Common myeloid progenitor, CD34-positive (primary cell): ENCODE data around the gene ARID3A.

ENCODE experiments used
- CTCF ChIA-PET: fragments of 350-600 bp; sonication (Branson Sonifier 250); formaldehyde crosslinking; loops from one replicate; lab custom pipeline; 2021; ENCODE audit warnings: antibody characterized with exemption; lab: Charles Lee
- POLR2A ChIA-PET: fragments of 350-600 bp; sonication (Branson Sonifier 250); formaldehyde crosslinking; loops from one replicate; lab custom pipeline; 2021; ENCODE audit warnings: antibody characterized with exemption; lab: Charles Lee
- DNase-seq, 3 donors: peaks; one replicate each; pipeline versions ENCODE4 v3.0.0 to v3.0.0-alpha.2; 2013
- H3K27ac ChIP-seq, 2 experiments: 1 replicate in 1 of 2; 2 replicates in 1 of 2; pipeline ENCODE4 v1.7.0; 2013; ENCODE audit warnings: inconsistent platforms in 2 of 2, low read length in 2 of 2, mild to moderate bottlenecking in 2 of 2, low read depth in 1 of 2, moderate library complexity in 1 of 2; ENCODE audit not compliant: severe bottlenecking in 2 of 2, insufficient read depth in 1 of 2, poor library complexity in 1 of 2
- H3K27me3 ChIP-seq, 5 experiments: replicated peaks in 2 of 5; 1 replicate in 3 of 5; 2 replicates in 2 of 5; pipeline versions ENCODE4 v1.6.1 to v1.7.0; 2013; ENCODE audit warnings: low read length in 4 of 5, mild to moderate bottlenecking in 2 of 5, moderate library complexity in 2 of 5, inconsistent platforms in 1 of 5; ENCODE audit not compliant: insufficient read depth in 5 of 5, control insufficient read depth in 4 of 5
- H3K36me3 ChIP-seq, 4 experiments: 1 replicate in 2 of 4; 2 replicates in 2 of 4; pipeline versions ENCODE4 v1.6.1 to v1.7.0; 2013; ENCODE audit warnings: low read length in 3 of 4, control low read depth in 1 of 4, mild to moderate bottlenecking in 1 of 4; ENCODE audit not compliant: control insufficient read depth in 4 of 4, insufficient read depth in 4 of 4
- H3K4me1 ChIP-seq, 4 experiments: 1 replicate in 3 of 4; 2 replicates in 1 of 4; pipeline versions ENCODE4 v1.6.1 to v1.7.1; 2013; ENCODE audit warnings: low read length in 3 of 4, mild to moderate bottlenecking in 3 of 4, control low read depth in 1 of 4, inconsistent platforms in 1 of 4, moderate library complexity in 1 of 4; ENCODE audit not compliant: control insufficient read depth in 4 of 4, insufficient read depth in 4 of 4; ENCODE audit errors: control extremely low read depth in 1 of 4
- H3K4me3 ChIP-seq, 7 experiments: 1 replicate in 4 of 7; 2 replicates in 3 of 7; pipeline versions ENCODE4 v1.5.1 to v1.7.0; 2013; ENCODE audit warnings: mild to moderate bottlenecking in 7 of 7, low read length in 6 of 7, moderate library complexity in 6 of 7, inconsistent platforms in 2 of 7, low read depth in 2 of 7, control low read depth in 1 of 7; ENCODE audit not compliant: insufficient read depth in 4 of 7, control insufficient read depth in 1 of 7; ENCODE audit errors: extremely low read depth in 1 of 7
- H3K9me3 ChIP-seq, 5 experiments: 1 replicate in 4 of 5; 2 replicates in 1 of 5; pipeline versions ENCODE4 v1.6.1 to v1.7.1; 2013; ENCODE audit warnings: low read length in 4 of 5, mild to moderate bottlenecking in 2 of 5, inconsistent platforms in 1 of 5, low read depth in 1 of 5, moderate library complexity in 1 of 5; ENCODE audit not compliant: control insufficient read depth in 4 of 5, insufficient read depth in 2 of 5; ENCODE audit errors: control extremely low read depth in 1 of 5
- WGBS: methylation state at CpG from one replicate; pipeline ENCODE4 v1.1.5; 2013; ENCODE audit not compliant: insufficient coverage; 5-methylcytosine and 5-hydroxymethylcytosine counted together

Gene ARID3A

DNA sequence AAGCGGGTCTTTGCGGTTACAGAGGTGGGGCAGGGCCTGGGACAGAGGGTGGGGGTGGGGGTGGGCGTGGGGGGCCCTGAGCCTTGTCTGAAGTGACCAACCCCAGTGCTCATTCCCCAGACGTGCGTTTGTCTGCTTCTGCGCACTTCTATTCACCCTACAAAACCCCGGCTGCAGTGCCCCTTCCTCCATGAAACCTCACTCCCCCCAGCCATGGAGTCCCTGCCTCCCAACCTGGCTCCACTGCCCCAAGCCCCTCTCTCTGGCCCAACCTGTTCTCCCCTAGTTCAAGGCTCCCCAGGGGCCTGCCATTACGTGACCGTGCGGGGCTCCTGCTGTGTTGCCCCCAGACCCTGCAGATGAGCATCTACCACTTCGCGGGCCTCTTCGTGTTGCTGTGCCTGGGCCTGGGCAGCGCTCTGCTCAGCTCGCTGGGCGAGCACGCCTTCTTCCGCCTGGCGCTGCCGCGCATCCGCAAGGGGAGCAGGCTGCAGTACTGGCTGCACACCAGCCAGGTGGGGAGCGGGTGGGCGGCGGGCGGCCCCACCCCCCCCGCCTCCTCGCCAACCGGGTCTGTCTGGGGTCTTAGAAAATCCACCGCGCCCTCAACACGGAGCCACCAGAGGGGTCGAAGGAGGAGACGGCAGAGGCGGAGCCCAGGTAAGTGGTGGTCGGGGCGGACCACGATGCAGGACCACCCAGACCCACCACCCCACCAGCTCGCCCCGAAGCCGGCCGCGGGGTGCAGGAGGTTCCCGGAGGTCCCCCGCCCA is 82.6 kb downstream of the ARID3A start:
- Histone ChIP-seq H3K9me3 (no peaks in the 10 kb centered on the region), H3K36me3 (peaks cover 3 to 49% (median 34%) of the 10 kb centered on the region in 4 experiments), H3K4me3 (no peak overlapping the region), H3K27me3 (peaks cover 0 to 7% (median 0%) of the 10 kb centered on the region in 5 experiments), H3K4me1 (no peaks in the 10 kb centered on the region), H3K27ac (no peak overlapping the region)
- POLR2A ChIA-PET = no interaction called here
- CTCF ChIA-PET = no interaction called here
- WGBS = 98% methylated on average over 21 of the region's 45 CpGs
- no peak for DNase-seq

GRCh38 chr19:1009041-1009980 is 83.5 kb downstream of the ARID3A start:
- Histone ChIP-seq H3K4me3 (no peak overlapping the region), H3K27me3 (no peaks in the 10 kb centered on the region), H3K27ac (no peak overlapping the region), H3K36me3 (peaks cover 4 to 58% (median 40%) of the 10 kb centered on the region in 4 experiments), H3K4me1 (no peaks in the 10 kb centered on the region), H3K9me3 (no peaks in the 10 kb centered on the region)
- POLR2A ChIA-PET = no interaction called here
- 95% methylated on average over 86 of the region's 92 CpGs for whole genome bisulfite sequencing
- no peak for DNase-seq
- CTCF ChIA-PET = interaction anchor here (1.4 kb wide), 1 partner anchor 46 kb away, joined by 3 read pairs; no protein-coding TSS in a partner anchor

DNA sequence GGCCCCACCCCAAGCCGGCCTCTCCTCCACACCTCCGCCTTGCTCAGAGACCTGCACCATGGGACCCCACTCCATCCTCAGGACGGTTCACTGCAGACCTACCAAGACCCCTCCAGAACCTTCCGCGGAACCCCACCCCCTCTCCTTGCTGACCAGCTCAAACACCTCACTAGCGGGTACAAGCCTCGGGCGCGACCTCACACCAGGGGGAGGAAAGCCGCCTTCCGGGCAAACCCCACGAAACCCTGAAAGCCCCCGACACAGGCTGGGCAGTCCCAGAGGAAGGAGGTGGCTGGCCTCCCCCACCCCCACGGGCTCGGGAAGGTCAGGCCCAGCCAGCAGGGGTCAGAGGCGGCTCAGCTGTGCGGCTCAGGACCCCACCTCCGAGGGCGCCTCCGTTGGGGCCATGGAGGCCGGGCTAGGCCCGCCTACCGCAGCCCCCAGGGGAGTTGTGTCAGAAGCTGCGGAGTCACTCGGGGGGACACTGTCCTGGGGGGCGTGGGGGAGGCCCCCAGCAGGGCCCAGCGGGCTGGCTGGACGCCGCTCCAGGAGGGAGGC is 84.2 kb downstream of the ARID3A start:
- WGBS = 95% methylated on average over 13 of the region's 29 CpGs
- Histone ChIP-seq H3K27ac (no peak overlapping the region), H3K36me3 (peaks cover 4 to 58% (median 44%) of the 10 kb centered on the region in 4 experiments), H3K4me3 (no peak overlapping the region), H3K4me1 (no peaks in the 10 kb centered on the region), H3K27me3 (no peaks in the 10 kb centered on the region), H3K9me3 (no peaks in the 10 kb centered on the region)
- no peak for DNase-seq
- POLR2A ChIA-PET = no interaction called here
- CTCF ChIA-PET = interaction anchor here (1.4 kb wide), 1 partner anchor 47 kb away, joined by 3 read pairs; no protein-coding TSS in a partner anchor

GRCh38 chr19:1010586-1011510 is 85.0 kb downstream of the ARID3A start:
- no peaks in the 10 kb centered on the region for H3K4me1 ChIP-seq
- H3K27ac ChIP-seq = no peak overlapping the region
- no peak overlapping the region for H3K4me3 ChIP-seq
- H3K9me3 ChIP-seq = no peaks in the 10 kb centered on the region
- no peak for DNase-seq
- ChIA-PET CTCF (interaction anchor here (1.4 kb wide), 1 partner anchor 47 kb away, joined by 3 read pairs; no protein-coding TSS in a partner anchor), POLR2A (no interaction called here)
- no peaks in the 10 kb centered on the region for H3K27me3 ChIP-seq
- H3K36me3 ChIP-seq = peaks cover 4 to 61% (median 45%) of the 10 kb centered on the region in 4 experiments
- 97% methylated on average over 52 of the region's 56 CpGs for WGBS

DNA sequence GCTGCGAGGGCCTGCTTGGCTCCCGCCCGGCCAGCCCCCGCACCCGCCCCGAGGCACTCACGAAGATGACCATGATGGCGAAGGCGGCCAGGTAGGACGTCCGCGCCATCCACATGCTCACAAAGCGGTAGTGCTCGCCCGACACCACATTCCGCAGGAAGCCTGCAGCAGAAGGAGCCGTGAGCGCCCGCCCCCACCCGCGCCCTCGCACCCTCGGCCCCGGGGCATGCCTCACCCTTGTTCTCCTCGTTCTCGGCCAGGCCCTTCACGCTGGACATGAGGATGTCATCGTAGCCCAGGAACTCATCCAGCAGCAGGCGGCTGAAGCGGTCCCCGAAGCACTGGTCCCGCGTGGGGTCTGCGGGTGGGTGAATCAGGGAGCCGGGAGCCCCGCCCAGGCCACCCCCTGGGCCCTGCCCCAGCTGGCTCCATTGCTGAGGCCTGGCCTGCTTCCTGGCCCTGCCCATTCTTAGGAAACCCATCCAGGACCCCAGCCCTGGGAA is 86.0 kb downstream of the ARID3A start:
- no peak overlapping the region for H3K27ac ChIP-seq
- peaks cover 4 to 68% (median 48%) of the 10 kb centered on the region in 4 experiments for H3K36me3 ChIP-seq
- no peaks in the 10 kb centered on the region for H3K27me3 ChIP-seq
- no peak overlapping the region for H3K4me3 ChIP-seq
- 95% methylated on average over 36 of the region's 36 CpGs for WGBS
- CTCF ChIA-PET = interaction anchor here (0.5 kb wide), 1 partner anchor 182 kb away, joined by 4 read pairs; no protein-coding TSS in a partner anchor
- H3K9me3 ChIP-seq = no peaks in the 10 kb centered on the region
- peaks cover 0 to 3% (median 1%) of the 10 kb centered on the region in 4 experiments for H3K4me1 ChIP-seq
- DNase-seq = no peak
- POLR2A ChIA-PET = no interaction called here

- Histone ChIP-seq H3K27ac (no peak overlapping the region), H3K9me3 (no peaks in the 10 kb centered on the region), H3K27me3 (no peaks in the 10 kb centered on the region), H3K36me3 (peaks cover 4 to 72% (median 48%) of the 10 kb centered on the region in 4 experiments), H3K4me3 (no peak overlapping the region), H3K4me1 (peaks cover 0 to 7% (median 4%) of the 10 kb centered on the region in 4 experiments)
- over 99% methylated on average over 13 of the region's 18 CpGs for WGBS
- DNase-seq = no peak
- ChIA-PET POLR2A (no interaction called here), CTCF (no interaction called here)
Measured at GRCh38 chr19:1012334-1012733, 86.5 kb downstream of the ARID3A start.
